Inflammatory macrophage treated with lipopolysaccharide for 4 hours (primary cell): ENCODE results near the gene UBE2G2.

ENCODE experiments used
- DNase-seq: peaks from one replicate; pipeline ENCODE4 v3.0.0-alpha.2; 2020

Gene UBE2G2

DNA sequence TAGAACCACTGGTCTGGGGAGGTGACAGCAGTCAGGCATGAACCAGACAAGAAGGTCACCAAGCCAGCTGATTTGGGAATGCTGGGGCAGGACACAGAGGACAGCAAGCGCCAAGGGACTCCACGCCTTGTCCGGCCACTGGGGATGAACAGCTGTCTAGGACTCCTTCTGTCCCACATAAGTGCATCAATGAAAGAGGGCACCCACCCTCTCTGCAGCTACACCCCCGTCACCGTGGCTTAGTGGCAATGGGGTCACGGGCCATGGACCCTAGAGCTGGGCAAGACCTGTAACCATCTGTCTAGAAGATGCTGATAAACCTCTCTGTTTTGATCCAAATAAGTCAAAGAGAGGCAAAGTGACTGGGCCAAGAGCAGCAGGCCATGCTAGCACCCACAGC is 16.8 kb downstream of the UBE2G2 start:
- no peak for DNase-seq

DNA sequence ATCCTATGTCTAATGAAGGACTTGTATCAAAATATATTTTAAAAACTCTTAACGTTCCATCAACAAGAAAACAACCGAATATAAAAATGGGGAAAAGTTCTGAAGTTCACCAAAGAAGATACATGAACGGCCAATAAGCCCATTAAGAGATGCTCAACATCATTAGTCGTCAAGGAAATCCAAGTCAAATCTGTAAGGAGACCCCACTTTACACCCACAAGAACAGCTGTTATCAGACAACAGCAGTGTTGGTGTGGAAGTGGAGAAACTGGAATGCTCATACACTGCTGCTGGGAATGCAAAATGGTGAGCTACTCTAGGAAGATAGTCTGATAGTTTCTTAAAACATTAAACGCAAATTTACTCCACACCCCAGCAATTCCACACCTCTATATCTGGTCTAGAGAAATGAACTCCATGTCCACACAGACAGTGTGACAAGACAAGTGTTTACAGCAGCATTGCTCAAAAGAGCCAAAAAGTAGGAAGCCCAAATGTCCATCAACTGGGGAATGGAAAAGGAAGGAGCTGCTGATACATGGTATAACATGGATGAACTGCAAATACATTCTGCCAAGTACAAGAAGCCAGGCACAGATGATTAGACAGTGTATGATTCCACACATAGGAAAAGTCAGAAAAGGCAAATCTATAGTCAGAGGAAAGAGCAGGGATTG is 18.5 kb downstream of the UBE2G2 start:
- DNase-seq: no peak

DNA sequence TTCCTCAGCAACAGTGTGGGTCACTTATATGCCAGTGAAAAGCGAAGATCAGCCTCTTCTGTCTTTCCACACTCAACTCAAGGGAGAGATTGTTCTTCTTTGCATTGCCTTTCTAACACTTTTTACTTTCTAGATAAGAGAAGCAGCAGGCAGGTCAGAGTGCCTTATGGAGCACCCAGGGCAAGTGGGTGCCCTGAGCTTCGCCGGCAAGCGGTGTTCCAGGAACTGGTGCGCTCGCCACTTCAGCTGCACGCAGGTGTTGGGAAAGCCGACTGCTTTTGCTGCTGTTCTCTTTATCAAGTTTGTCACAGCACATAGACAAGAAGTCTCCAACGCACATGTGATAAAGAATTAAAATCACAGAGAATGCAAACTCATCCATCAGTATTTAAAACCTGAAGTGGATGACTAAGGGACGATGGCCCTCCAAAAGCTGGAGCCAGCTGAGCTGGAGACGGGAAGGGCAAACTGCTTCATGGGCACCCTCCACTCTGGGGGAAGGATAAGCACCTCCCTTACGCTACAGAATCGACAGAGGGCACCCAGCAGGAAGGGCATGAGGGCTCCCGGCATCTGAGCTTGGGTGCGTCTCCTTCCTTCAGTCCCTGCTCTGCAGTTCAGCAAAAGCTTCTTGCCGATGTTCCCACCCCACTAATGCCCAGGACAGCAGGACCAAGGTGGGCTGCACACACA is 20.7 kb downstream of the UBE2G2 start:
- no peak for DNase-seq

DNA sequence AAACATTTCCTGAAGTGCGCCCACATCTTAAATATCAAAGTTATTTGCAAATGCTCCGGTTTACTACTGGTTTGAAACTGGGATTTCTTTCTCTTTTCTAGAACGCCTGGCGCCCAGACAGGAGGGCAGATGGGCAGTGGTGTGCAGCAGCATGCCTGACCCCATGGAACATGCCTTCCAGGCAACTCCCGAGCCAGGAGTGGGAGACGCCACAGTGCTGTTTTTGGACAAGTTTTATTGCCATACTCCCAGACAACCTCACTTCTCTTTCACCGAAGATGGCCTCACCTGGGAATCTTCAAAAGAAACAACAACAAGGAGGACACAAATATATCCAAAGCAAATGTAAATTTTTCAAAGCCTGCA is 21.5 kb downstream of the UBE2G2 start:
- no peak for DNase-seq

DNA sequence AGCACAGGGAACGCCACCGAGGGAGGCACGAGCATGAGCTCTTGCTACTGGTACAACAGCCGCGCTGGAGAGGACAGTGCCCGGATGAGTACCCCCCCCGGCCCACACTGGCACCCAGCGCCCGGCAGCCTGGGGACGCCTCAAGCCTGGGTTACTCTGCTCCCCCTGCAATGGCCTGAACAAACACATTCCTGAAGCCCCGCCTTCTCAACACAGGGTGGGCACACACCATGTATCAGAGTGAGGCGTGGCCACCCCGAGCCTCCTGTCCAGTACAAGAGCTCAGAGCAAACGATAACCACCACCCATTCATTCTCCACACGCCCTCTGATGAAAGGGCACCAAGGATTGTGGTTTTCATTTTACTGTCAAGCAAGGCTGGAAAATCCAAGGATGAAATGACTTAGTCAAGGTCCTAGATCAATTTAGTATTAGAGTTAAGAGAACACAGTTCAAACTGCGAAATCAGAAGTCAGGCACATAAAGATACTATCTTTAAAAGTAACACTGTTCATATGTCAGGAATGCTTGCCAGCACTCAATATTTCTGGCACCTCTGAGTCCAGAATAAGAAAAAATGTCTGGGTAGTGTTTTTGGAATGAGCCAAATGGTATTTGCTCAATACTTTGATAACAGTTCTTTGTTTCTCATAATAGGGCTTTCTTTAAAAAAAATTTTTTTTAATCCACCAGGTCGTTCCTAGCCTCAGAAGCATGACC is 22.0 kb downstream of the UBE2G2 start:
- no peak for DNase-seq

DNA sequence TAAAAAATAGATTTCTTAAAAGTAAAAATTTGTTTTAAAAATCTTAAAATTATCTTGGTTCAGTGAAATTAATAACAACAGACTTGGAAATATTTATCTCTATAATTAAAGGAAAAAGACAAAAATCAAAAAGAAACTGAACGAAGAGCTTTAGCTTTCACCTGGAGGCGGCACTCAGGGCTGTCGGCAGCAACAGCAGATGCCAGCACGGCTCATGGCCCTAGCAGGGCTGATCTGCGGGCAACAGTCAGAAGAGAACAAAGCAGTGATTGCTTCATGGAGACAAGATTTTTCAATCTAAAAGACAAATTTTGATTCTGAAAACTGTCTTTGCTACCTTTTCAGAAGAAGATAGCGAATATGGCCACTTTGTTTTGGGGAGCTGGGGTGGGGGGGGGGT is 22.6 kb downstream of the UBE2G2 start:
- no peak for DNase-seq

DNA sequence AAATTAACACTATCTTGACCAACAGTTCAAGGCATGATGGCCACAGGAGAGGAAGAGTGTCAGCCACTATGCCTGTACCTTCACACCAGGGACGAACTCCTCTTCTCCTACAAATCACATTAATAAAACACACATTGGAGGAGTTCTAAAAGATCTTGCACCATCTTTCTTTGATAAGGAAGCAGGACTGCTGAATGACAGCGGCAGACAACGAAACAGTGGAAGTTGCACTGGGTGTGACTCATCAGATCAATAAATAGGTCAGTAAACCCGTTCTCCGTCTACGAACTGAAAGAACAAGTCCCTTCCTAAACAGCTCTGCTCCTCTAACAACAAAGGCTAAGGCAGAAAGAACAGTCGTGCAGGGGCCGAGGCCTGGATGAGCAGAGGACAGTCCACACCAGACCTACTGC is 23.1 kb downstream of the UBE2G2 start:
- DNase-seq: no peak

DNA sequence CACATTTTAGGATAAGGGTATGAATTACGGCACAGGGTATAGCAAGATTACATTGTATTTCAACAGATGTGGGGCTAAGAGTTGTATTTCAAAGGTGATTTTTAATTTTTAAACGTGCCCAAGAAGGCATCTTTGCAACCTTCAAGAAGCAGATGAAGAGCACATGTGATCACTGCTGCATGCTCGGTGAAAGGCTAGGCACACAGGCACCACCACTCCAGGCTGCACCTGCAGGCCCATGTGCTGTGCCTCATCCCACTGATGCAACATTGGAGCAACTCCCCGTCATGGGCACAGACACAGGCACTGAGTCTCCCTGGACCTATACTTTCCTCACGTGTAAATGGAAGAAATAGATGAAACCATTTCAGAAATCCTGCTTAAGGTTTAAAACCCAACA is 23.5 kb downstream of the UBE2G2 start:
- no peak for DNase-seq

DNA sequence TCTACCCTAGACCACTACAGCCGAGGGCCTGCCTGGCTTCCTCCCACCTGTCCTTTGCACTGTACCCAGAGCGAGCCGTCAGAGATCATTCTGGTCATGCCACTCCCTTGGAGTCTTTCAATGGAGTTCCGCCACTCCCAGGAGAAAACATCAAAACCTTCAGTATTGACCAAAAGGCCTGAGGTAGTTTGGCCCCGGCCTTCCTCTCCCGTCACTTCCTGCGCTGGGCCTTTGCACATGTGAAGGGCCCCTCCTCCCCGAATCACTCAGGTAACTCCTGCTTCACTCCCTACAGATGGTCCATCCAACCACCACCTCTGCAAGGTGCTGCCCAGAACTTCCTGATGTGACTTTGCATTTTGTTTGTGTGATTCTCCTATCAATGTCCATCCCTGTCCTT is 26.6 kb downstream of the UBE2G2 start:
- DNase-seq: no peak

DNA sequence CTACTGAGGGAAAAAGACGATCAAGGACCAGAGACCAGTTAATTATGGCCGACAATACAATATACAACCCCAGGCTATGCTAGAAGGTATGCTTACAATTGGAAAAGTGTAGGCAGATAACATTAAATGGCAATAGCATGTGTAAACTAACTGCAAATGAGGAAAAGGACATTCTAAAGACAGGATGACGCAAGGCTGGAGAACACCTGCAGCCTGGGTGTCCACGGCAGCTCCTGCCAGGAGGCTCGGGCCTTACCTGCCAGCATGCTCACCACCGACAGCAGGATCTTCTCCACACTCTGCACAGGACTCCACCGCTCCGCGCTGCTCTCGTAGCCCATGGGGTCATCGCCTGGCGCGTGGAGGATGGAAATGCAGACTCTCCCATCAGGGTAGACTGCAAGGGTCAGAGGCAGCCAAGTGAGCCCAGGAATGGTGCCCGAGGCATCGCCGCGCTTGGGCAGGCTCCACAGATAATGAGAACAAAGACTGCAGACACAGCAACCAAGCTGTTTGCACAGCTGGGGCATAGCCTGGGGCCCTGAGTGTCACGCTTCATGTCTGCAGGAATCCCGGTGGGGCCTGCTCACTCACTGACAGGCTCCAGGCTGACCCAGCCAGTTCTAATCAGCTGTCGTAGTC is 28.2 kb downstream of the UBE2G2 start:
- no peak for DNase-seq

DNA sequence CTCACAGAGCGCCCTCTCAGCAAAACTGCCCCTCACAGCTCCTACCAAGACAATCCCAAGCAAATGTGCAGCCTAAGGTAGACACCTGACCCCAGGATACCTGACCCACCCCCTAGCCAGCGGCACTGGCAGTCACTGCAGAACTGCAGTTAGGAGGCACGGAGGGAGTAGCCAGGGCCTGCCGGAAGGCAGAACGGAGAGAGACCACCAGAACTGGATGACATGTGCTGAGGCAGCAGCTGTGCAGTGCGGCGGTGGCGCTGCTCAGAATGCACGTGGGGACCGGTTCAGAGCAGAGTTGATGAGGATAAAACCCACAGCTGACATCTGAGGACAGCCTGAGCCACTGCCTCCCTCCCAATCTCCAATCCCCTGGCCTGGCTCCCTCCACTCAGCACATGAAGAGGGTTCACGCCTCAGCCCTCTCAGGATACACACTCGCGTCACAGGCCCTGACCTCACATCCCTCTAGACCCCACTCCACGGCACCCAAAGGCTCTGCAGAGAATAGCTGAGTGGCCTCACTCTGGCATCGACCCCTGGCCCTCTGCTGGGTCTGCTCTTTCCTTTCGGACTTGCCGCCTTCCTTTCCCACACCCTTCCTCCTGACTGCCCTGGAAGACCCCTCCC is 29.6 kb downstream of the UBE2G2 start:
- no peak for DNase-seq

DNA sequence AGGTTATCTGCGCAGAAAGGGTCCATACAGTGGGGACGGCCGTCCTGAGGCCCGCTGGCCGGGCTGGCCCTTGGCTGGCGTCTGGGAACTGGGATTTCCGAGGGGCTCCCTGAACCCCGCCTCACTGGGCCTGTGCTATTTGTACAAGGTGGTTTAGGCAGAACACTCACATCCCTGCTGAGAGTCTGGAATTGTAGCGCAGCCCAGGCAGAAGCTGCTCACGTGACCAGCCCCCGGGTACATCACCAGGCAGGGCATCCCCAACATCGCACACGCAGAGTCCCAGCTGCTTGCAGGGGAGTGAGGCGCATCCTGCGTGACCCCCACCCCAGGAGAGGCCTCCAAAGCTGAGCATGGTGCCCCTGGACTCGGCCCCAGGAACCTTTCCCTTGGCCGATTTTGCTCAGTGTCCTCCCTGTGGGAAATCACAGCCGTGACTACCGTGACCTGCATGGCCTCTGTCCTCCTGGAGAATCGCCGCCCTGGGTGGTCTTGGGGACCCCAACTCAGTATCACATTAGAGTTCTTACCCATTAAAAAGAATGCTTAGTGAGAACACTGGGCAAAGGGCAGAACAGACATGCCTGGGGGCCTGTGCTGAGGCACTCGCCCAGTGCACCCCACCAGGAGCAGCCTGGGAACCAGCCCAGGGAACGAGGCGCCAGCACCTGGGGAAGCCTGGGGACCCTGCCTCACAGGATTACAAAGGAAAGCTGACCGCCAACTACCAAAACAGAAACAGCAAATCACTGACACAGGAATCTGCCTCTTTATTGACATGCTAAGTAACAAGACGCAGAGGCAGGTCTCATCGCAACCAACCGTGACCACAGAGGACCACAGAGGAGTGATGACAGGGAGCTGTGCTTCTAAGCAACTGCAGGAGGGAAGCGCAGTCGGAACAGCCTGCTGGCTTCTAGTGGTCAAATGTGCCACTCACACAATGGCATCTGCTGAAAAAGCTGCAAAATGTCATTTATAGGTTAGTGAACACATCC is 33.5 kb downstream of the UBE2G2 start:
- DNase-seq: no peak

DNA sequence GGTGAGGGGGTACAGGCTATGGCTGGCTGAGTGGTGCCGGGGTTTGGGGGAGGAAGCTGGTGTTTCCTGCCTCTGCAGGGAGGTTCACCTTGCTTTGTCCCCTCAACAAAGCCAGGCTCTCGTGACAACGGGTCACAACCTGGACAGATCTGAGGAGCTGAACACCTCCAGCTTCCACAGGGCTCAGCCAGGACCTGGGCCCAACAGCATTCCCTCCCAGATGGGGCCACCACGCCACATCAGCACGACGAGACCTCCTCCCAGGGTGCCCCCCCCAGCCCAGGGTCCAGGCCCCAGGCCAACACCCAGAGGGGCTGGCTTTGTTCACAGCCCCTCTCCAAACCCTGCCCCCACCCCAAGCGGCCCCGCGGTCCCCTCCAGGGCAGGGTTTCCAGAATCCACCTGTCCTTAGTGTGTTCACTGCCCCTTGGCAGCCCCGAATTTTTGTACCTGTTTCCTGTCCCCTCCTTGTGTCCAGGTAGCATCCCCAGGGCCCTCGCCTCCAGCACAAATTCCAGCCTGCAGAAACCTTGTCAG is 34.7 kb downstream of the UBE2G2 start:
- no peak for DNase-seq

DNA sequence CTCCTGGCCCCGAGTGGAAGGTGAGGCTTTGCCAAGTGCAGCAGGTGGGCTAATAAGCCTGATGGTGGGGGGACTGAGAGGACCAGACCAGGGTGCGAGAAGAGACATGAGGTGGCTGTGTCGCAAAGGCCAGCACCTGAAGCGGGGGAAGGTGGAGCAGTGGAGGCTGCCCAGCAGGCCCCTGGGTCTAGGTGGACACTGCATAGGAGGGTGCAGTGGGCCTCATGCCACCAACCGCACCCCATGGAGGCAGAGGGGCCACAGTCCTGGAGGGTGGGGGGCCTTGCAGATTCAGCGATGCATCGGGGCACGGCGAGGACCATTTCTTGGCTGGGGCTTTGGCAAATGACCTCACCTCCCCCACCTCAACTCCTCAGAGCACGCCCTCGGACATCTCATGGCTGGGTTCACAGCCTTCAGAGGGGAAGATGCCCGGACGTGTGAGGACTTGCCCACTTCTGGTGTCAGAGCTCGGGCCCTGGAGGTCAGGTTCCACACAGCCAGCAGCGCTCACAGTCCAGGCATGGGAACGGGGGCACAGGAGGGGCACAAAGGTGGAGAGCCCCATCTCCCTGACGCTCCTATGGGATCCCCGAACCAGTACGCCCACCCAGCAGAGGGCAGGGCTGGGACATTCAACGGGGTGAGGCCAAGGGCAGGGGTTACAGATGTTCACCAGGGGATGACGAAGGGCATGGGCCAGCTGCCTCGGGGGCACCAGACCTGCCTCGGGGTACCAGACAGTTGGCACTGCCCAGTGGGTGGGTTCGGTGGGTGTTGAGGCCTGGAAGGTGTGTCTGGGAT is 35.4 kb downstream of the UBE2G2 start:
- DNase-seq: no peak

DNA sequence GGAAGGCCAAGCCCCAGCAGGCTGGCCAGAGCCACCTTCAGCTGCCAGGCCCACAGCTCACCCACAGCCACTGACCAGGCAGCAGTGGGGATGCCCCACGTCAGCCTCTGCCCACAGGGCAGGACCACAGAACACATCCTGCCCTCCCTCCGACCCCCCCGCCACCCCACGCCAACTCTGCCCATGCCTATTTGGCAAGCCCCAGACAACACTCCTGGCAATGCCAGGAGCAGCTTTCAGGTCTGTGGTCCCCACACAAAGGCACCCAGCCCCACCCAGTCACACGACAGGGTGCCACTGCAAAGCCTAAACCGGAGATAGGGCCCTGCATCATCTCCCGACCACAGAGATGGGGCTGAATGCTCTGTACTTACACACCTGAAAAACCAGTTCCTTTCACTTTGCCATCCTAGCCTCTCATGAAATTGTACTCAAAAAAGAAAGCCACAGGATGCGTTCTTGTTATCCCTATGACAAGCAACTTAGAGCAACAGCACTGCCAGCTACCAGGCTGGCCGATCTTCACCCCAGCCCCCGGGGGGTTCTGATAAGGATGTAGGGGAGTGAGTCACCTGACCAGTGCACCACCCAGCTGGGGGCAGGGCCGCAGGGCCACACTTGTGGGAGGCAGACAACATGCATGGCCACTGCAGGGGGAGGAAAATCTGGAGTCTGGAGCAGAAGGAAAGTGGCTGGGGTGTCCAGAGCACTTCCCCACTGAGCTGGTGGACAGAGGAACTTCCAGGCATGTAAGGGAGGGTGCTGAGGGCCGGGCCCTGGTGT is 36.2 kb downstream of the UBE2G2 start:
- no peak for DNase-seq

DNA sequence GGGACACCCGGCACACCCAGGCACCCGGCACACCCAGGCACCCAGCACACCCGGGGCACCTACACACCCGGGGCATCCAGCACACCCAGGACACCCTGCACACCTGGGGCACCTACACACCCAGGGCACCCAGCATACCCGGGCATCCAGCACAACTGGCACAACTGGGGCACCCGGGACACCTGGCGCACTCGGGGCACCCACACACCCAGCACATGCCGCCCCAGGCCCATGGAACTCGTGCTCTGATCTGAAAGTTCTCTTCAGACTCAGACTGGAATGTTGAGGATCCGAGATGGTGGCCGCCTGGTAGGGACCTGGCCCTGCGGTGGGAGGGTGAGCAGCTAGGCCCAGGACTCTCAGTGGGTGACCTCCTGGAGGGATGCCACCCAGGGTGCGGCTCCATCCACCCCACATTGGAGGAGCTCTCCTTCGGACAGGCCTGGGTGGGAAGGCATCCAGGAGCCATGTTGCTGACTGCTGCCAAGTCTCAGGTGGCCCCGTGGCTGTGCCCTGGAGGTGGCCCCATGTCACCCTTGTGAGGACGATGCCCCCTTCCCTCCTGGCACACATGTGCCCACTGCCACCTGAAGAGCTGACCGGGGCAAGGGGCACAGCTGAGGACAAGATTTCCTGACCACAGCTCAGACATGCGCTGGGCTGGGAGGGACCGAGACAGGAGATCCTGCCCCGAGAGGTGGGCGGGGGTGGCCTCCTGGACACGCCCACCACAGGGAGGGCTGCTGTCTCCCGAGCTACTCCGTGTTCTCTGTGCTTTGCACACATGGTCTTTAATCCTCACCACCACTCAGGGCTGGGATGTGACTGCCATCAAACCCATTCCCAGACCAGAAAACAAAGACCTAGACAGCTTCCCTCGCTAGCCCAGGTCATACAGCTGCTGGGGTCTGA is 37.0 kb downstream of the UBE2G2 start:
- DNase-seq: no peak

DNA sequence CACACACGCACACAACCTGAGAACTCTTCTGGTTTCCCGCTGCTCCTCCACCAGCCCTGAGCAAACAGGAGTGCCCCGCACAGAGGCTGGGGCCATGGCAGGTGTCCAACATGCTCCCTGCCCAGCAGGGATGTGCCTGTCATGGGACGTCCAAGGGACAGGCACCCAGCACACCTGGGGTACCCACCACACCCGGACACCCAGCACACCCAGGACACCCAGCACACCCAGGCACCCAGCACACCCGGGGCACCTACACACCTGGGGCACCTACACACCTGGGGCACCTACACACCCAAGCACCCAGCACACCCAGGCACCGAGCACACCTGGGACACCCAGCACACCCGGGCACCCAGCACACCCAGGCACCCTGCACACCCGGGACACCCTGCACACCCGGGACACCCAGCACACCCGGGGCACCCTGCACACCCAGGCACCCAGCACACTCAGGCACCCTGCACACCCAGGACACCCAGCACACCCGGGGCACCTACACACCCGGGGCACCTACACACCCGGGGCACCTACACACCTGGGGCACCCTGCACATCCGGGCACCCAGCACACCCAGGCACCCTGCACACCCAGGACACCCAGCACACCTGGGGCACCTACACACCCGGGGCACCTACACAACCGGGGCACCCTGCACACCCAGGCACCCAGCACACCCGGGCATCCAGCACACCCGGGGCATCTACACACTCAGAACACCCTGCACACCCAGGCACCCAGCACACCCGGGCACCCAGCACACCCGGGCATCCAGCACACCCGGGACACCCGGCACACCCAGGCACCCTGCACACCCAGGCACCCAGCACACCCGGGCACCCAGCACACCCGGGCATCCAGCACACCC is 37.9 kb downstream of the UBE2G2 start:
- no peak for DNase-seq

DNA sequence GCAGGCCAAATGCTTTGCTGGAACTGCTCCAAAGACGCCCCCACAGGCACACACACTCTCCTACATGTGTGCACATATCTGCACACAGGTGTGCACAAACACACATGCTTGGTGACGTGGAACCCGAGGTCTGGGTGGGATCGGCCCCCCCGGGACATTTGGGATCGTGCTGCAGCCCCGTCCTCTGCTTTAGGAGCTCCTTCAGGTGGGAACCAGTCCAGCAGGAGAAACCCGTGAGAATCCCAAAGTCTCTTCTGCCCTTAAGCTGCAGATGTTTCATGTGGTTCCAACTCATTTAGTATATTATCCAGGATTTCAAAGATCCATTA is 38.6 kb downstream of the UBE2G2 start:
- no peak for DNase-seq
